CD4-positive, alpha-beta T cell treated with Interleukin-2 at 100 ng/mL for 4 hours (primary cell): ENCODE data around the gene GFPT2.

Experiments used
- DNase-seq: peaks from one replicate; pipeline ENCODE4 v3.0.0-alpha.2; 2020; ENCODE audit warnings: low spot score

Gene GFPT2

DNA sequence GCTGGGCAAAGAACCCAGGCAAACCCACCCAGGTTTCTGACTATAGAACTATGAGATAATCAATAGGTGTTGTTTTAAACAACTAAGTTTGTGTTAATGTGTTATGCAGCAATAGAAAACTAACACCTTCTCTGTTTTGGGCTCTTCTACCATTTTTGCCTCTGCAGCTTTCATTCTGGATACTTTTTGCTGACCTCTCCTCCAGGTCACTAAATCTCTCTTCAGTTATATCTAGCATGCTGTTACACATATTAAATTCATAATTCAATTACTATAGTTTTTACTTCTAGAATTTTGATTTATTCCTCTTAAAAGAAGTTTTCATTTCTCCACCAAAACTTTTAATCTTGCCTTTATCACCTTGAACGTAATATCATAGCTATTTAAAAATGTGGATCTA is 78.4 kb downstream of the GFPT2 start:
- no peak for DNase-seq

DNA sequence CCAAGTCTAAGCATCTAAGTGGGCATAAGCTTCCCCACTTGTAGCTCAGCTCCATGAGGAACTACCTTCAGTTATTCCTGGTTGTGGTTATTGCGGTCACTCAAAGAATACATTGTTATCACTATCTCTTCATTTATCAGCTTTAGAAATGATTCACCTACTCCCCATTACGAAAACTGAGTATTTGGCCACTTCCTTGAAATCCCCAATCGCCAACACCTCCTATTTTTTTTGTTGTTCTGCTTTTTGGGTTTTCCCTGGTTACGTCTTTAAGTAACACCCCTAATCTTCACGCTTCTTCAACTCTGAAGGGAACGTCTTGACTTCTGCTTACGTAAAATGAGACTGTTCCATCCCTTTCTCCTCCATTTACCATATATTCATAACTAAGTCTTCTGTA is 81.9 kb downstream of the GFPT2 start:
- DNase-seq = no peak

DNA sequence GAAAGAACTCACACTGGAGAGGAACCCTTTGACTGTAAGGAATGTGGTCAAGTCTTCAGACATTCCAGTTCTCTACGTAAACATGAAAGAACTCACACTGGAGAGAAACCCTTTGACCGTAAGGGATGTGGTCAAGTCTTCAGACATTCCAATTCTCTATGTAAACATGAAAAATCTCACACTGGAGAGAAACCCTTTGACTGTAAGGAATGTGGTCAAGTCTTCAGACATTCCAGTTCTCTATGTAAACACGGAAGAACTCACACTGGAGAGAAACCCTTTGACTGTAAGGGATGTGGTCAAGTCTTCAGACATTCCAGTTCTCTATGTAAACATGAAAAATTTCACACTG is 93.9 kb downstream of the GFPT2 start:
- no peak for DNase-seq

DNA sequence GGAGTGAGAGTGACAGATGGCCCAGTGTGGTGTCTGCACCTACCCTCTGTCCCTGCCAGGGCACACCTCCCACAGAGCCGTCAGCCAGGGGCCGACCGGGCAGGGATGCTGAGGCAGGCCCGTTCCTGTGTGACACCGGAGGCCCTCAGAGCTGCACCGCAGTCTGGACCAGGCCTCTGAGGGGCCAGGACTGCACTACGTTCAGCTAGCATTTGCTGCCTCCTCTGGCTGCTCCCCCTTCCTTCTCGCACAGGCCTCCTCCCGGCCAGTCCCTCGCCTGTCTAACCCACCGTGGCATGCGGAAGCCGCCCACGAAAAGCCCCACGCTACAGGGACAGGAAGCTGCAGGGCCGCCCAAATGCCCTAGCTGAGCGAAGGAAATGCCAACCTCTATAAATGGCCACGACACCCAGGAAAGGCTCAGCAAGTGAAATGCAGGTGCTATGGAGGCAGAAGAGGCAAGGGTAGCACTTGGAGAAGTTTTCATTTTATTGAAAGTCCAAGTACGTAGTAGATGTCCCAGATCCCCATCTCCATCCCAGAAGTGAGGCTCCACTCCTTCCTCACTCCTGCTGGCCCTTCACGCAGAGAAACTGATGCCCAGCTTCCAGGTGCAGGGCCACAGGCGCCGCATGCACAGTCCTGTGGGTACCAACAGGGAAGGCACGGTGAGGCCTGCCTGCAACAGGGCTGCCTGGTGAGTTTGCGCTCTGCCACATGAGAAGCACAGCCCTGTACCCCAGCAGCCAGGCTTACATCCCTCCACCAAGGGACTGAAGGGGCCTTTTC is 99.9 kb downstream of the GFPT2 start:
- no peak for DNase-seq

DNA sequence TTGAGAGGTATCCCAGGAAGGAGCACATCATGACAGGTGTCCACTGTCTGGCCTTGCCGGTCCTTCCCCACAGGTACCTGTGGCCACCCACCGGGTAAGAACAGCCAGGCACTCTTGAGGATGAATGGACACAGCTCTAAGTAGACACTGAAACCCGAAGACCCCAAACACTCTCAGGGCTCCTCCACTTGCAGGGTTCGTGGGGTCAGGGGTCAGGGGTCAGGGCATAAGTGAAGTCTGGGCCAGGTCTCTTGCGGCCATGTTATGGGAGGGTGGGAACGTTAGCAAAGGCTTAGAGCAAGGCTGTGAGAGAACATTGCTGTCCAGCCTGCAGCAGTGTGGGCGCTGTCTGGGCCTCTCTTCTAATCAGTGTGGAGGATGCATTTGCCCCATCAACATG is 101.2 kb downstream of the GFPT2 start:
- no peak for DNase-seq

DNA sequence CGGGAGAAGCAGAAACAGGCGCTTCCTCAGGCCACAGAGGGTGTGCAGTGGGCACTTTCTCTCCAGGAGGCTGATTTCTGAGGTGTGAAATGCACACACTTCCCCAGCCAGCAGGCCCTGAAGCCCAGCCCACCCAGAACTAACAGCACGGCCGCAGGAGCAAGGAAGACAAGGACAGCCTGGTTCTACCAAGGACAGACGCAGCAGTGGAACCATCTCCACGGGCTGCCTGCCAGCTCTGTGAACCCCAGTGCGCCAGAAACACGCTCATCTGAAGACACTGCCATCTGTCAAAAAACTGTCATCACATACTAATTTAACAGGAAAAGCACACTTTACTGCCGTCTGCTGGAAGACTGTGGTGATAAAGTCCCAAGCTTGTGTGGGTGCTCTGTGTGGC is 102.0 kb downstream of the GFPT2 start:
- DNase-seq = no peak
